H1 (cell line): ENCODE measurements around the gene KLHL29. TPM values are rescaled to one million over a fixed set of nuclear protein-coding genes. Genes with fewer than 3 reads are reported as not detected.

Experiments
- CTCF ChIA-PET: fragments of 300-600 bp; sonication (Branson Sonifier 250); formaldehyde crosslinking; loops from one replicate; lab custom pipeline; 2021; ENCODE audit not compliant: partially characterized antibody; lab: Charles Lee
- POLR2A ChIA-PET: fragments of 300-600 bp; sonication (Branson Sonifier 250); formaldehyde crosslinking; loops from one replicate; lab custom pipeline; 2021; ENCODE audit warnings: inconsistent platforms; ENCODE audit not compliant: partially characterized antibody; lab: Charles Lee
- DNase-seq, 2 experiments: peaks; one replicate each; pipeline versions ENCODE4 v3.0.0 to v3.0.0-alpha.2; 2010 to 2022; ENCODE audit warnings: low spot score in 2 of 2, low read depth in 1 of 2, mixed read lengths in 1 of 2
- FAIRE-seq: peaks from 2 replicates; lab custom pipeline; 2011; peaks lifted over from hg19 to GRCh38; lab: Jason Lieb, UNC
- H2AFZ ChIP-seq: 2 replicates; pipeline ENCODE4 v1.8.1; 2012; ENCODE audit warnings: low read length, inconsistent platforms
- H2AK5ac ChIP-seq: 2 replicates; pipeline ENCODE4 v1.6.1; 2013; ENCODE audit warnings: low read depth, low read length
- H2BK120ac ChIP-seq: replicated peaks from 2 replicates; pipeline ENCODE3; 2013; ENCODE audit warnings: low read depth, low read length, inconsistent platforms
- H2BK12ac ChIP-seq: 2 replicates; pipeline ENCODE4 v1.6.1; 2013; ENCODE audit warnings: low read depth, low read length
- H2BK15ac ChIP-seq: 2 replicates; pipeline ENCODE4 v1.6.1; 2013; ENCODE audit warnings: low read length
- H2BK20ac ChIP-seq: 2 replicates; pipeline ENCODE4 v1.6.1; 2013; ENCODE audit warnings: low read length
- H2BK5ac ChIP-seq: 2 replicates; pipeline ENCODE4 v1.6.1; 2013; ENCODE audit warnings: low read depth, low read length
- H3K14ac ChIP-seq: 2 replicates; pipeline ENCODE4 v1.6.1; 2013; ENCODE audit warnings: inconsistent platforms; ENCODE audit not compliant: insufficient read length
- H3K18ac ChIP-seq: 2 replicates; pipeline ENCODE4 v1.6.1; 2013; ENCODE audit warnings: low read length; ENCODE audit errors: extremely low read depth
- H3K23ac ChIP-seq: 2 replicates; pipeline ENCODE4 v1.6.1; 2013; ENCODE audit warnings: inconsistent platforms; ENCODE audit not compliant: insufficient read length
- H3K23me2 ChIP-seq: 2 replicates; pipeline ENCODE4 v1.6.1; 2013; ENCODE audit warnings: low read depth, low read length
- H3K27ac ChIP-seq: 2 replicates; pipeline ENCODE4 v1.6.1; 2011; ENCODE audit warnings: low read depth, low read length, inconsistent platforms
- H3K27me3 ChIP-seq, 4 experiments: replicated peaks in 1 of 4; 1 replicate in 1 of 4; 2 replicates in 3 of 4; pipeline versions ENCODE4 v1.6.1 to v1.8.1; 2011 to 2013; ENCODE audit warnings: low read length in 3 of 4, mild to moderate bottlenecking in 3 of 4, inconsistent platforms in 2 of 4, mixed read lengths in 2 of 4, moderate library complexity in 1 of 4; ENCODE audit not compliant: control insufficient read depth in 3 of 4, insufficient read depth in 3 of 4; ENCODE audit errors: extremely low read depth in 1 of 4
- H3K36me3 ChIP-seq, 4 experiments: 2 replicates each; pipeline versions ENCODE4 v1.6.1 to v1.8.1; 2011 to 2013; ENCODE audit warnings: mild to moderate bottlenecking in 4 of 4, low read length in 3 of 4, moderate library complexity in 2 of 4, control low read depth in 1 of 4, inconsistent platforms in 1 of 4; ENCODE audit not compliant: insufficient read depth in 4 of 4, control insufficient read depth in 2 of 4
- H3K4ac ChIP-seq: replicated peaks from 2 replicates; pipeline ENCODE3; 2013; ENCODE audit warnings: low read length, low read depth, mixed read lengths, inconsistent platforms; ENCODE audit not compliant: insufficient read length
- H3K4me1 ChIP-seq, 4 experiments: replicated peaks in 1 of 4; 1 replicate in 1 of 4; 2 replicates in 3 of 4; pipeline versions ENCODE4 v1.6.1 to v1.8.1; 2011 to 2013; ENCODE audit warnings: low read length in 3 of 4, inconsistent platforms in 2 of 4, mixed read lengths in 1 of 4; ENCODE audit not compliant: insufficient read depth in 4 of 4, control insufficient read depth in 3 of 4
- H3K4me2 ChIP-seq, 2 experiments: 2 replicates each; pipeline versions ENCODE4 v1.6.1 to v1.8.1; 2011 to 2013; ENCODE audit warnings: low read depth in 2 of 2, low read length in 2 of 2, control low read depth in 1 of 2, inconsistent platforms in 1 of 2, mild to moderate bottlenecking in 1 of 2; ENCODE audit not compliant: insufficient read depth in 1 of 2
- H3K4me3 ChIP-seq, 4 experiments: fragments of 200-600, 300-600 bp in 1 of 4; sonication (generic), shearing (Covaris generic), sonication (Bioruptor Twin) in 1 of 4; 2 replicates each; pipeline versions ENCODE4 v1.5.1 to v1.8.1; 2011 to 2016; ENCODE audit warnings: low read length in 4 of 4, low read depth in 3 of 4, control low read depth in 2 of 4, inconsistent platforms in 2 of 4, mild to moderate bottlenecking in 2 of 4, mixed read lengths in 1 of 4, moderate library complexity in 1 of 4; ENCODE audit not compliant: insufficient read depth in 2 of 4; ENCODE audit errors: extremely low read depth in 1 of 4
- H3K56ac ChIP-seq: replicated peaks from 2 replicates; pipeline ENCODE3; 2013; ENCODE audit warnings: low read depth, mild to moderate bottlenecking, mixed read lengths, low read length, inconsistent platforms; ENCODE audit not compliant: insufficient read length
- H3K79me1 ChIP-seq: 2 replicates; pipeline ENCODE4 v1.6.1; 2013; ENCODE audit warnings: low read depth, low read length, control low read depth
- H3K79me2 ChIP-seq, 2 experiments: 2 replicates each; pipeline versions ENCODE4 v1.6.1 to v1.8.1; 2012 to 2013; ENCODE audit warnings: low read length in 2 of 2, mild to moderate bottlenecking in 2 of 2, inconsistent platforms in 1 of 2; ENCODE audit not compliant: insufficient read depth in 2 of 2, control insufficient read depth in 1 of 2
- H3K9ac ChIP-seq, 4 experiments: replicated peaks in 1 of 4; 1 replicate in 1 of 4; 2 replicates in 3 of 4; pipeline versions ENCODE4 v1.6.1 to v1.8.1; 2011 to 2013; ENCODE audit warnings: low read depth in 3 of 4, low read length in 3 of 4, control low read depth in 2 of 4, mild to moderate bottlenecking in 2 of 4, moderate library complexity in 2 of 4, inconsistent platforms in 1 of 4; ENCODE audit errors: extremely low read depth in 1 of 4
- H3K9me3 ChIP-seq, 2 experiments: 2 replicates each; pipeline versions ENCODE4 v1.6.1 to v1.8.1; 2012 to 2013; ENCODE audit warnings: mild to moderate bottlenecking in 2 of 2, moderate library complexity in 2 of 2, control low read depth in 1 of 2, inconsistent platforms in 1 of 2, low read depth in 1 of 2, low read length in 1 of 2, mixed read lengths in 1 of 2; ENCODE audit not compliant: insufficient read depth in 2 of 2
- H4K20me1 ChIP-seq, 2 experiments: replicated peaks in 1 of 2; 2 replicates each; pipeline versions ENCODE3 to v1.8.1; 2011 to 2013; ENCODE audit warnings: inconsistent platforms in 2 of 2, low read length in 2 of 2, mild to moderate bottlenecking in 1 of 2; ENCODE audit not compliant: insufficient read depth in 2 of 2, control insufficient read depth in 1 of 2
- H4K5ac ChIP-seq: 2 replicates; pipeline ENCODE4 v1.6.1; 2013; ENCODE audit warnings: low read length, low read depth, mixed read lengths, inconsistent platforms; ENCODE audit not compliant: insufficient read length
- H4K8ac ChIP-seq: 2 replicates; pipeline ENCODE4 v1.8.0; 2013; ENCODE audit warnings: mild to moderate bottlenecking, moderate library complexity, low read length, inconsistent platforms; ENCODE audit not compliant: insufficient read depth; ENCODE audit errors: extremely low read depth
- H4K91ac ChIP-seq: replicated peaks from 2 replicates; pipeline ENCODE3; 2013; ENCODE audit warnings: low read length, mixed read lengths, inconsistent platforms; ENCODE audit not compliant: insufficient read length
- BRCA1 ChIP-seq: IDR thresholded peaks from 2 replicates; pipeline ENCODE4 v1.6.1; 2012; ENCODE audit warnings: low read depth, low read length, improper control_type of control experiment
- CBX8 ChIP-seq: fragments of 300-800, 300-1000 bp; sonication (generic); IDR thresholded peaks from 2 replicates; pipeline ENCODE4 v1.7.1; 2016; ENCODE audit warnings: low read depth, low read length, borderline replicate concordance
- CHD2 ChIP-seq: IDR thresholded peaks from 2 replicates; pipeline ENCODE4 v1.6.1; 2012; ENCODE audit warnings: low read length, improper control_type of control experiment
- CREB1 ChIP-seq: IDR thresholded peaks from 2 replicates; pipeline ENCODE4 v1.6.1; 2012; ENCODE audit warnings: inconsistent platforms
- EZH2 ChIP-seq: fragments of 200-600 bp; sonication (generic); IDR thresholded peaks from 2 replicates; pipeline ENCODE4 v1.7.1; 2012; ENCODE audit warnings: low read depth, mild to moderate bottlenecking, moderate library complexity, low read length, inconsistent platforms; ENCODE audit not compliant: severe bottlenecking
- POLR2A ChIP-seq, 2 experiments: IDR thresholded peaks; 1 replicate in 1 of 2; 2 replicates in 1 of 2; pipeline ENCODE4 v1.6.1; 2011; ENCODE audit warnings: low read depth in 2 of 2, low read length in 2 of 2, mild to moderate bottlenecking in 2 of 2; ENCODE audit errors: control extremely low read depth in 1 of 2
- POU5F1 ChIP-seq: IDR thresholded peaks from 2 replicates; pipeline ENCODE4 v1.6.1; 2011; ENCODE audit warnings: low read depth, mild to moderate bottlenecking, low read length, moderate library complexity
- RXRA ChIP-seq: IDR thresholded peaks from 2 replicates; pipeline ENCODE4 v1.6.1; 2011; ENCODE audit warnings: low read depth, mild to moderate bottlenecking, low read length, moderate library complexity; ENCODE audit not compliant: insufficient read depth
- SAP30 ChIP-seq: fragments of 300-600 bp; sonication (generic); IDR thresholded peaks from 2 replicates; pipeline ENCODE4 v1.7.1; 2012; ENCODE audit warnings: low read length, moderate library complexity, mild to moderate bottlenecking, inconsistent platforms; ENCODE audit not compliant: insufficient read depth, insufficient replicate concordance
- SIN3A ChIP-seq, 2 experiments: IDR thresholded peaks in 1 of 2; conservative IDR thresholded peaks in 1 of 2; 2 replicates each; pipeline ENCODE4 v1.6.1; 2011 to 2012; ENCODE audit warnings: low read length in 2 of 2, improper control_type of control experiment in 1 of 2, low read depth in 1 of 2, mild to moderate bottlenecking in 1 of 2
- SP2 ChIP-seq: IDR thresholded peaks from 2 replicates; pipeline ENCODE4 v1.6.1; 2012; ENCODE audit warnings: mild to moderate bottlenecking, low read length, inconsistent platforms
- SP4 ChIP-seq: IDR thresholded peaks from 2 replicates; pipeline ENCODE4 v1.6.1; 2012; ENCODE audit warnings: low read length, inconsistent platforms
- YY1 ChIP-seq: IDR thresholded peaks from 2 replicates; pipeline ENCODE4 v1.6.1; 2011; ENCODE audit warnings: low read depth, mild to moderate bottlenecking, low read length
- WGBS, 2 experiments: shearing (Covaris generic) in 1 of 2; methylation state at CpG; one replicate each; pipeline versions ENCODE4 v1.1.6 to v1.1.7; 2013 to 2015; ENCODE audit warnings: low lambda C conversion rate in 2 of 2, mixed read lengths in 2 of 2, inconsistent platforms in 1 of 2, low coverage in 1 of 2, missing lambda C conversion rate in 1 of 2; ENCODE audit not compliant: insufficient replicate concordance in 2 of 2, insufficient coverage in 1 of 2, insufficient read length in 1 of 2; ENCODE audit errors: extremely low coverage in 1 of 2, missing lambda C conversion rate in 1 of 2; 5-methylcytosine and 5-hydroxymethylcytosine counted together
- polyA plus RNA-seq, 7 experiments: library from polyadenylated mRNA; depleted of rRNA in 3 of 7; stranded (reverse) in 5 of 7; unstranded in 2 of 7; fragments of >200 nt in 5 of 7; fragments of 200-250 nt in 2 of 7; gene quantifications; 1 replicate in 5 of 7; 2 replicates in 1 of 7; 4 replicates in 1 of 7; pipeline versions ENCODE4 v1.2.1 to v1.2.3, GENCODE V29; 2011 to 2013; ENCODE audit warnings: missing spikeins in 2 of 7, mixed read lengths in 2 of 7
- total RNA-seq: library from RNA; stranded (reverse); fragmentation: NEBNext Ultra II Directional; extraction: Animal tissue kit (Norgen Biotek cat#: 25700); gene quantifications from 2 replicates; pipeline ENCODE4 v1.2.1, GENCODE V29; 2021

Gene KLHL29
- total and polyA plus RNA-seq, 2 of the 8 experiments (the other 6 are each of a cell fraction or from before 2014, with no cell fraction given): 1.1 to 4.7 TPM

DNA sequence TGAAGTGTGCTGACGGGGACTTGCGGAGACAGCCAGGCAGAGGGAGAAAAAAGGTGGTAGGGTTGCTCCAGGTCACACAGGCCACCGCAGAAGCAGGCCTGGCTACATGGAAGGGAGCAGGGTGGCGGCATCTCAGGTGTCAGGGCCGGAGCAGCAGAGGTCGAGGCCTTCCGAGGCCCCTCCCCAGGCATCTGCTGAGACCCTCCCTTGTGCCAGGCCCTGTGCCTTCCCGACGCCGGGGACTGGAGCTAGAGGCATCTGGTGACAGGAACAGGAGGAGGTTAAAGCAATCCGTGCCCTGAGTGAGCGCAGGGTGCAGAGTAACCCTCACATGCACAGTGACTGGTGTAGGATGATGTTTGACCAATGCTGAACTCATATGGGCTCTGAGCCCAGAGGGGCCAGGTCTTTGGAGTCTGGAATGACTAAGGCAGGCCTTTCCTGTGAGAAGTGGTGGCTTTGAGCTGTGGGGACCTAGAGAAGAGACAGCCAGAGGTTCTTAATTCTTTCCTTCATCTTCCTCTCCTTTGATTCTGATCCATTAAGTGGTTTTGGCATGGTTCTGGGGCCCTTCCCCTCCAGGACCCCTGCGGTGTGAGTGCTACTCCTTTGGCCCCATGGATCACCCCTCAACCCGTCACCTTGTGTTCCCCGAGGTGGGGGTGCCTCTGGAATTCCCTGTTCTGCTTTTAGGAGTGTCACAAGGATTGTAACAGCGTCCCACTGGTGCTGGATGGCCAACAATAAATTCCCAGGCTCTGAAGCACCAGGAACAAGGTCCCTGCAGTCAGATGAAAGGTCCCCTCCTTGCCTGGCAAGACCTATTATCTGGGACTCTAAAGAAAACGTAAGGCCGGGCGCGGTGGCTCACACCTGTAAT is 72.1 kb downstream of the KLHL29 start:
- H3K23ac ChIP-seq: no peak overlapping the region
- H4K20me1 ChIP-seq: no peaks in the 10 kb centered on the region
- H3K56ac ChIP-seq: no peak overlapping the region
- no peaks in the 10 kb centered on the region for H3K9me3 ChIP-seq
- H2AK5ac ChIP-seq: no peak overlapping the region
- no peaks in the 10 kb centered on the region for H3K79me1 ChIP-seq
- no peak overlapping the region for H2BK120ac ChIP-seq
- H3K14ac ChIP-seq: no peak overlapping the region
- 0 out of 2 replicates have a peak overlapping the region, but pooled peaks have one; percentile 68 for H4K8ac ChIP-seq
- CTCF ChIA-PET: interaction anchor here (0.7 to 1.3 kb wide), 3 partner anchors 32 to 249 kb away, joined by 3 to 4 read pairs (median 3); no protein-coding TSS in a partner anchor
- H3K4me3 ChIP-seq: no peak overlapping the region
- H3K18ac ChIP-seq: no peak overlapping the region
- no peaks in the 10 kb centered on the region; a peak in 2 of 7 replicates for H3K27me3 ChIP-seq
- FAIRE-seq (no peak), DNase-seq (no peak)
- WGBS, 2 experiments: 88% methylated on average over 20 of the region's 20 CpGs; no CpG with 5 or more reads in 1 of the 2 experiments
- H3K4ac ChIP-seq: no peak overlapping the region
- no peak overlapping the region for H2BK12ac ChIP-seq
- no peak overlapping the region for H3K27ac ChIP-seq
- H3K9ac ChIP-seq: no peak overlapping the region
- POLR2A ChIA-PET: no interaction called here
- peaks cover 0 to 5% (median 0%) of the 10 kb centered on the region in 4 experiments; a peak in 1 of 7 replicates for H3K4me1 ChIP-seq
- H2BK5ac ChIP-seq: no peak overlapping the region
- H3K23me2 ChIP-seq: no peaks in the 10 kb centered on the region
- H3K79me2 ChIP-seq: no peaks in the 10 kb centered on the region
- no peaks in the 10 kb centered on the region for H3K36me3 ChIP-seq
- no peak overlapping the region for H4K5ac ChIP-seq
- H2BK20ac ChIP-seq: no peak overlapping the region
- H2AFZ ChIP-seq: no peak overlapping the region
- H4K91ac ChIP-seq: no peak overlapping the region
- H3K4me2 ChIP-seq: no peak overlapping the region
- no peak overlapping the region for H2BK15ac ChIP-seq
- TF ChIP-seq EZH2 (no peak), SP2 (no peak), BRCA1 (no peak), POLR2A (IDR thresholded peaks at IDR 0.05; ENCODE audit: control extremely low read depth in 1 of 2, low read depth in 2 of 2, low read length in 2 of 2) (no peak), POU5F1 (no peak), CREB1 (no peak), RXRA (no peak), CBX8 (no peak), SAP30 (no peak), SIN3A (conservative IDR thresholded peaks at IDR 0.05 in 1 of 2, IDR thresholded peaks at IDR 0.05 in 1 of 2; ENCODE audit: low read depth in 1 of 2, low read length in 2 of 2) (no peak), SP4 (no peak), YY1 (no peak), CHD2 (no peak)
